ENCODE data around the gene OLAH.

- TF ChIP-seq POLR2A (IDR thresholded peaks at IDR 0.05; ENCODE audit: low read depth, low read length) (no peak), POLR2AphosphoS5 (IDR thresholded peaks at IDR 0.05; ENCODE audit: low read depth, low read length) (no peak)
Measured at GRCh38 chr10:15083674-15084501, 40.1 kb downstream of the OLAH start.
